HG03159 (cell line): ENCODE measurements around the gene DACT1.
"Not testable (repeated sequence)": the region's sequence is repeated elsewhere in the genome, so short reads cannot be mapped to it uniquely, and the experiment has no call there.

Experiments
- ATAC-seq: cut with Tn5 transposase; IDR thresholded peaks from one replicate; pipeline ENCODE4 v1.9.1; 2021; ENCODE audit warnings: mild to moderate bottlenecking, moderate library complexity; ENCODE audit not compliant: unreplicated experiment

The DACT1 gene, protein sequence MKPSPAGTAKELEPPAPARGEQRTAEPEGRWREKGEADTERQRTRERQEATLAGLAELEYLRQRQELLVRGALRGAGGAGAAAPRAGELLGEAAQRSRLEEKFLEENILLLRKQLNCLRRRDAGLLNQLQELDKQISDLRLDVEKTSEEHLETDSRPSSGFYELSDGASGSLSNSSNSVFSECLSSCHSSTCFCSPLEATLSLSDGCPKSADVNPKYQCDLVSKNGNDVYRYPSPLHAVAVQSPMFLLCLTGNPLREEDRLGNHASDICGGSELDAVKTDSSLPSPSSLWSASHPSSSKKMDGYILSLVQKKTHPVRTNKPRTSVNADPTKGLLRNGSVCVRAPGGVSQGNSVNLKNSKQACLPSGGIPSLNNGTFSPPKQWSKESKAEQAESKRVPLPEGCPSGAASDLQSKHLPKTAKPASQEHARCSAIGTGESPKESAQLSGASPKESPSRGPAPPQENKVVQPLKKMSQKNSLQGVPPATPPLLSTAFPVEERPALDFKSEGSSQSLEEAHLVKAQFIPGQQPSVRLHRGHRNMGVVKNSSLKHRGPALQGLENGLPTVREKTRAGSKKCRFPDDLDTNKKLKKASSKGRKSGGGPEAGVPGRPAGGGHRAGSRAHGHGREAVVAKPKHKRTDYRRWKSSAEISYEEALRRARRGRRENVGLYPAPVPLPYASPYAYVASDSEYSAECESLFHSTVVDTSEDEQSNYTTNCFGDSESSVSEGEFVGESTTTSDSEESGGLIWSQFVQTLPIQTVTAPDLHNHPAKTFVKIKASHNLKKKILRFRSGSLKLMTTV

DNA sequence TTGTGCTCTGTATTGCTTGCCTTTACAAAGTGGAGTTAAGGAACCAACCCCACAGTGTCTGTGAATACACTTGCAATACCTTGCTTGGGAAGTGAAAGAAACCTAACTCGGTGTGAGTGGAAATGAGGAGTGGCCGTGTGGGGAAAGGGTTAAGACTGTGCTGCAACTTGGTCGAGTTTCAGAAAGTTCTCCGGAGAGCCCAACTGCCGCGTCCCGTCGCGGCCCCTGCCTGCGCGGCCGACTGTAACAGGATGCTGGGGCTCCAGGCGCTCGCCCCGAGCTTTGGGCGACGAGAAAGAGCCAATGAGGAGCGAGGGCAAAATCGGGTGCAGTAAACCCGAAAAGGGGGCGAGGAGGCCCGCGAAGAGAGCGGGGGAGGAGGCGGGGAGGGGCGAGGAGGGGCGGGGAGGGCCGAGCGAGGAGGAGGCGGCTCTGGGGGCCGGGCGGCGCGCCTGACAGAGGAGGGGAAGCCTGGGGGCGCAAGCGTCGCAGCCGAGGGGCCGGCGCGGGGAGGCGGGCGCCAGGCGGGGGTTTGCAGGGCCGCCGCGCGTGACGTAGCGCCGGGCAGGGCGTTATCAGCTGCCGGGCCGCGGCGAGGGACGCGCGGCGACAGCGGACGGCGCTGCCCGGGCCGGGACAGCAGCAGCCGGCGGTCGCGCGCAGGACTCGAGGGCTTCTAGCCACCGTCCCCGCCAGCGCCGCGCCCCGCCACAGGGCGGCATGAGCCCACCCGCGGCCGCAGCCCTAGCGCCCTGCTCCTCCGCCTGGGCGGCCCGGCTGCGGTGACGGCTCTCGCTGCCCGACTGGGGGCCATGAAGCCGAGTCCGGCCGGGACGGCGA is at the start of gene DACT1:
Gene DACT1, plus strand, starts transcription at position 572 of the 840 bp plus-strand sequence. Its CDS starts 241 bp downstream, at position 813.
- peak; percentile 45 for ATAC-seq

DNA sequence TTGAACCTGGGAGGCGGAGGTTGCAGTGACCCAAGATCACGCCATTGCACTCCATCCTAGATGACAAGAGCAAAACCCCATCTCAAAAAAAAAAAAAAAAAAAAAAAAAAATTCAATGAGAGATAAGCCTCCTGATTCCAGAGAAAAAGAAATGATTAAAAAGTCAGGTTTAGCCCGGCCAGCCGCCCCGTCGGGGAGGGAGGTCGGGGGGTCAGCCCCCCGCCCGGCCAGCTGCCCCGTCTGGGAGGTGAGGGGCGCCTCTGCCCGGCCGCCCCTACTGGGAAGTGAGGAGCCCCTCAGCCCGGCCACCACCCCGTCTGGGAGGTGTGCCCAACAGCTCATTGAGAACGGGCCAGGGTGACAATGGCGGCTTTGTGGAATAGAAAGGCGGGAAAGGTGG is 49.4 kb upstream of the DACT1 start:
- ATAC-seq, result not testable (repeated sequence)

DNA sequence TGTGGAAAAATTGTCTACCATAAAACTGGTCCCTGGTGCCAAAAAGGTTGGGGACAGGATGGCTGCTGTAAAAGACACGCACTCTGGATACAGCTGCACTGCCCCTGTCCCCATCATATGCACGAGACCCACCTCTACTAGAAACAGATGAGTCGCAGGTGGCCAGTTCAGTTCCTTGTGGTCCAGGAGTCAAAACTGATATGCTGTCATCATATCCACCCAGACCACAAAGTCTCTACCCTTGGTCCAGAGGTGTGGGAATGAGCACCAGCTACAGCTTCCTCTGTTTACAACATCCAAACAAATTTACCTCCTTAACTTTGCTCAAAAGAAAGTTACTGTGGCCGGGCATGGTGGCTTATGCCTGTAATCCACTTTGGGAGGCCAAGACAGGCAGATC is 43.8 kb upstream of the DACT1 start:
- no peak for ATAC-seq

DNA sequence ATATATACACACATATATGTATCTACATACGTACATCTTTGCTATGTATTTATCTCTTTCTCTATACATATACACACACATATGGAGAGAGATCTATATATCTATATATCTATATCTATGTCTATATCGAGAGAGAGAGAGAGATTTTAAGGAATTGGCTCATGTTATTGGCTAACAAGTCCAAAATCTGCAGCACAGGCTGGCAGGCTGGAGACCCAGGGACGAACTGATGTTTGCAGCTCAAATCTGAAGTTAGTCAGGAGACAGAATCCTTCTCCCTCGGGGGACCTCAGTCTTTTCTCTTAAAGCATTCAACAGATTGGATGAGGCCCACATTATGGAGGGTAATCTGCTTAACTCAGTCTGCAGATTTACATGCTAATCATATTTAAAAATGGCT is 40.7 kb upstream of the DACT1 start:
- no peak for ATAC-seq

DNA sequence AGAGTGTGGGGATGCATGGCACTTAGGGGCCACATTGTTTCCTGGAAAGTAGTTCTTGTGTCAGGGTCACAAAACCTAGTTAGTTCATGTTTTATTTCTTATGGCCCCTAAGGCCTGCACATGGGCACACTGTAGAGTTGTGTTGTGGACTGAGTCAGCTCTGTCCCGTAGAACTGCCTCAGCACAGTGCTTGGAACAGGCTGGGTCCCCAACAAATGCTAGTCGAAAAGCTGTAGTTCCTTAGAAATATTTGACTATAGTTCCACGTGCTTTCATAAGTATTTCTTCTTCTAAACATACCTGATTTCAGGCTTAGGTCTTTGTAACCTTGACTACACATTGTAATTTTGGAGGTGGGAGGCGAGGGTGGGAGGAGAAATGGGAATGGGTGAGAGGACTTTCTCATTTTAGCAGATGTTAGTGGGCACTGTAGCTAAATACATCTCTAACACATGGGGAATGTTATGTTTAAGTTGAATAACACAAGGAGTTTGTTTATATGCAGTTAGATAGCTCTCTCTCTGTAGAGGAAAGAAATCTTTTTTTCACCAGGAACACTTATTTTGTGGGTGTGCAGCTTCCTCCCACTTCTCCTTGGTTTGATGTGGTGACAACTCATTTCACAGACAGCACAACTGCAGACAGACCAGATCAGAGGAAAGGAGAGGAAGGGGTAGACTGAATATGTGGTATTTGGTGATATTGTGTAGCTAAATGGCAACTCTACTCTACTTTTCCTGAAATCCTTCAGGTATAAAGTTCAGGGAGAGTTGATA is 39.5 kb upstream of the DACT1 start:
- ATAC-seq, result no peak

DNA sequence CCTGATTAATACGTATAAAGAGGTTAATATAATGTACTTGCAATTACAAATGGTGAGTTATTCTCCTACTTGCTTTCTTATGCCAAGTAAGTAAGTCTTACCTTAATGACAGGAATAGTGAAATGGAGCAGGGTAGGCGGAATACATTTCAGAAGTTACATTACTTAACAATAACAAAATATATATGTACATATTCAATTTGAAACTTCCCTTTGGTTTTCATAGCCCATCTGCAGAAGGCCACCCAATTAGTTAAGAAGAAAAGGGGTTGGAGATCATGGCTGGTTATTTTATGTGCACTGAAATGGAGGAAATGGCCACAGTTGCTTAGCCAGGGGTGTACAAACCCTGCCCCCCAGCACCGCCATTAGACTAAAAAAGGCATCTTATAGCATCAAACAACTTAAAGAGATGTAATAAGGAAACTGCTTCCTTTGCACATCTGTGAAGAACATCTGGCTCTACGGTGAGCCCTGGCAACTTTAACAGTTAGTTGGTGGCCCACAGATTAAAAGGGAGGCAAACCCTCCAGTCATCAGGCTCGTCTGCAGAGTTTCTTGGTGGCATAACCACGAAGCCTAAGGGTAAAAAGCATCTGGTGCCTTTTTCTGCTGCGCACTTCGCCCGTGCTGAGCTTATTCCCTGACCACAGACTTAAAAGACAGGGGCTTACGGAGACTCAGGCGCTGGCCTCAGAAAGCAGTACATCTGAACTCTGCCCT is 38.8 kb upstream of the DACT1 start:
- no peak for ATAC-seq

DNA sequence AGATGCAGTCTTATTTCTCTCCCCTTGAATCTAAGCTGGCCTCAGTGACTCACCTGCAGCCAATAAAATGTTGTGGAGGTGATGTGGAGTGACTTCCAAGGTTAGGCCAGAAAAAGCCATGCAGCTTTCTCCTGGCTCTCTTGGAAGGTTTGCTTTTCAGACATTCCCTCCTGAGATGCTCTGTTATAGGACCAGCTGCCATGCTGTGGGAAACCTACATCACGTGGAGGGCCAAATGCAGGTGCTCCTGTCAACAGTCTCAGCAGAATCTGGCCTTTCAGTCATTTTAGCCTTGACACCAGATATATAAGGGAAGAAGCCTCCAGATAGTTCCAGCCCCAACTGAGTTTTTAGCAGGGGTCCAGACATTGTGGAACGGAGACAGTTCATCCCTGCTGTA is 38.1 kb upstream of the DACT1 start:
- no peak for ATAC-seq

DNA sequence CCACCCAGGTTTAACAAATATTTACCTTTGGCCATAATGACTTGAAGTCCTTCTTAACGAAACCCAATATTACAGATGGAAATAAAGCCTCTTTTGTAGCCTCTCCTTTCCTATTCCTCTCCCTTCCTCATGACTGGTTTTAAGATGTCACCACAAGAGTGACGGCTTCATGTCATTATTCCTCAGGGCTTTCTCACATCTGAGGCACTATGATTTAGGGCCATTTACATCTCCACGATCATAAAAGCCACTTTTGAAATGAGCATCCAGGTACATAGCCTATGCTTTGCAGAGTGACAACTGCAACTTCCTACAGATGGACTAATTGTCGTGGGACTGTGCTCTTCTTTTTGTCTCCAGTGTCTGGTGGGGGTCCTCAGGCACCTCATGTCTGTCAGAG is 32.3 kb upstream of the DACT1 start:
- ATAC-seq, result no peak

DNA sequence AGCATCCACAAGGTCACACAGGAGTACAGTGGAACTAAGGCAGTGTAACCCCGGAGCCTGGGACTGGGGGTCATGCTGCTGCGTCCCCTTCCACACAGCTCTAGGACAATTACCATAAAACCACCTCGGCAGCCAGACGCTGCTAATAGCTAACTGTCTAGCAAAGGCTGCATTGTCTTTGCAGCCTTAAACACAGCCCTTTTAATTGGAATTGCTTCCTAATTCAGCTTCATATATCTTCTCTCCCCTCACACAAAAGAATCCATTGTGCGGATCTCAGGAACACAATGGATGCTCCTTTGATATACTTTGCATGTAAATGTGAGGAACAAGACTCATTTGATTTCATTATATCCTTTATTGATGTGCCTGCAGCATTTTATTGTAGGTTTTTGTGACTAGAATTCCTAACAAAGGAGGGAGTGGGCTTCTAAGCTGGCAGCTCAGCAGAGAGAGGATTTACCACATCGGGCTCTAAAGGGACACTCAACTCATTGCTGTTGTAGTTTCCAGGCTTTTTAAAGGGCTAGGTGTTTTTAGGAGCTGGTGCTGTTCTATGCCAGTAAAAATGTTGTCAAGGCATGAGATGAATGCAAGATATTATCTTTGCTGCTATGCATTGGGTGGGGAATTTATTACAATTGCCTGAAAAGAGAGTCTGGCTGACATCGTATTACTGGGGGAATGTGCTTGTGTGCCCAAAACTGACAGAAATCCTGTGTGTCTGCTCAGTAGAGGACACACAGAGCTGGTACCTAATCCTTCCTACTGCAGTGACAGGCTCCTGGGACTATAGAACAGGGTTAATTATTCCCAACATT is 30.4 kb upstream of the DACT1 start:
- ATAC-seq, result no peak

DNA sequence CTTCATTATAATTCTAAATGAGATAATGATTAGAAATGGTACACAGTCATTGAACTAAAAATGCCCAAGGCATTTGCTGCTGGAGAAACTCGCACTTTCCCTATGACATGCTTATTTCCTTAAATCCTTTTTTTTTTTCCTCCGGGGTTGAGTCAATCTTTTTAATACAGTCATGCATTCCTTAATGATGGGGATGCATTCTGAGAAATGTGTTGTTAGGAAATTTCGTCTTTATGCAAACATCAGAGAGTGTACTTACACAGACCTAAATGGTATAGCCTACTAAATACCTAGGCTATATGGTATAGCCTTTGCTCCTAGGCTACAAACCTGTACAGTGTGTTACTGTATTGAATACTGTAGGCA is 29.8 kb upstream of the DACT1 start:
- ATAC-seq, result no peak

DNA sequence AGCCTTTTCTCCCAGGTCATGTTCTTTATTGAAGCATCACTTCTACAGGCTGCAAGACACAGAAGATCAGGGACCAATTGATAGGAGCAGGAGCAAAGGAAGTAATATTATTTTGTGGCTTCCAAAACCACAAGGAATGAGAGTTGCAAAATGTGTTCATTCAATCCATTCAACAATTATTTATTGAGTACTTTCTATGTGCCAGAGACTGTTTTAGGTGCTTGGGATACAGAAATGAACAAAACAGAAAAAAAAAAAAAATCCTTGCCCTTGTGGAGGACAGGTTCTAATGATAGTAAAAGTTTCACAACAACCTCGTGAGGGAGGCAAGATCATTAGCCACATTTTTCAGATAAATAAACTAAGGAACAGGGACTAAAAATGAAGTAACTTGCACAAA is 20.1 kb upstream of the DACT1 start:
- no peak for ATAC-seq

DNA sequence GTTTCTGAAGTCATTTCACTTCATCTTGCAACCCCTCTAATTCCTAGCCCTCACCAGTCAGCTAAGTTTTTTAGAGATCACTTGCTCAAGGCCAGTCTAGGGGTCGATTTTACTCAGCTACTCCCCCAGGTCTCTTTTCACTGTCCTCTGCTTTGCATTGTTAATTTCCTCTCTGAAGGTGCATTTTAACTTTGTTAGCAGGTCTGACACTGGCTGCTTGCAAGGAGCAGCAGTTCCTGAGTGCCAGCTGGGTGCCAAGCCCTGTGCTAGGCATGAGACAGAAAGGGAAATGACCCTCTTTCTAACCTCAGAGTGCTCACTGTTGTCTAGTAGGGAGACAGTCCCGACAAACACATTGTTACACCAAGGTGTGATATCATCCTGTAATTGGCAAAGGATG is 17.8 kb upstream of the DACT1 start:
- ATAC-seq, result no peak

DNA sequence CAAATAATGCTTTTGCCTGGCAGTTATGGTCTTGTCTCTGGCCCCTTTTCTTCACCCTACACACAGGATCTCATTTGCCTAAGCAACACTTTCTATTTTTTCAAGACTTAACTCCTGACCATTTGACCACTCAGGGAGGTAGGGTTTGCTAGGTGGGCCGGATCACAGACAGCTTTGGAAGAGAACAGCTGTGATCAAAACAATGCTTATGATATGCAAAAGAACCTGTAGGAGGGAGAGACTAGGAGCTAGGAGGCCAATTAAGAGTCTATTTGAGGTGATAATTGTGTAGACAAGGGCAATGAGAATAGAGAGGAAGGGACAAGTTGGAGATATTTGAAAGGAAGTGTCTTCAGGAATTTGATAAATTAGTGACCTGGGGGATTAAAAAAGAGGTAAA is 12.3 kb upstream of the DACT1 start:
- ATAC-seq, result no peak

DNA sequence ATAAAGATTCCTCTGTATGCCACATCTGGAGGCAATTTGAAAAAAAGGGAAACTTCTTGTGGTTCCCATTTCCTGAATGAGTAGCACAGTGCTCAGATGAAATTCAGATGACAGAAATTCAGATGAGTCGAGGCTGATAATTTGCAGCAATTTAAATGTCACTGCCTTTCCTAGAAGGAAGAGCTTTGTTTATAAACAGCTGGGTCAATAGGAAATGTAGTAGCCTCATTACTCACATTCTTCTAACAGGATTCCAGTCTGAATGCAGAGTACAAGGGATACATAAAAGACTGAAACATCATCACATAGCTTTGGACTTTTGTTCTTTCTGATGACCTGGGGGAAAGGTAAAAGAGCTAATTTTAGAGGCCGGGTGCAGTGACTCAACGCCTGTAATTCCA is 11.3 kb upstream of the DACT1 start:
- ATAC-seq, result no peak

DNA sequence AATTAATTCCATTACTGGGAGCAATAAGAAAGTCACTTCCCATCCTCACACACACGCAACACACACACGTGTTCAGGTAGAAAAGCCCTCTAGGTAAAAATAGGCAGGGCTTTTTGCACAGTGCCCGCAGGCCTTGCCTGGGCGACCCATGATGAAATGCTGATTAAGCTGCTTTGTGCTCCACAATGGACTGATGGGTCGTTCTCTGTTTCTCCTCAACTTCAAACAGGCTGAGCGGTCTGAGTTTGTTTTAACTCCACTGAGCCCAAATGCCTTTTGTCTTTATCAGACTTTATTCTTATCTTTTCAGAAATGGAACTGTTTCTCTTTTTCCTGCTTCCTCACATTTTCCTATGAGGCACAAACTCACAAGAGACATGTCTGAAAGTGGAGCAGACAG is 9.4 kb upstream of the DACT1 start:
- no peak for ATAC-seq

DNA sequence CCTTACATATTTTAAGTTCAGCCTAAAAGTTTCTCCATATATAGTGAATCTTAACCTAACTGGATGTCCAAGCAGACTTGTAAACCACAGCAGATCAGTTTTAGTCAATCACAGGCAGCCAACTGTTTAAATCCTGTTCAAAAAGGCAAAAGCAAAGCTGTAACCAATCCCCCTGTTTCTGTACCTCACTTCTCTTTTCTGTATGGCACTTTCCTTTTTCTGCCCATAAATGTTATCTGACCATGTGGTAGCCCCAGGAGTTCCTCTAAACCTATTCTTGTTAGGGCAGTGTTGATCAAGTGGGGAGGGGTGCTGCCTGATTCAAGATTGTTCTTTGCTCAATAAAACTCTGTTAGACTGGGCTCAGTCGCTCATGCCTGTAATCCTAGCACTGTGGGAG is 8.5 kb upstream of the DACT1 start:
- ATAC-seq, result no peak

DNA sequence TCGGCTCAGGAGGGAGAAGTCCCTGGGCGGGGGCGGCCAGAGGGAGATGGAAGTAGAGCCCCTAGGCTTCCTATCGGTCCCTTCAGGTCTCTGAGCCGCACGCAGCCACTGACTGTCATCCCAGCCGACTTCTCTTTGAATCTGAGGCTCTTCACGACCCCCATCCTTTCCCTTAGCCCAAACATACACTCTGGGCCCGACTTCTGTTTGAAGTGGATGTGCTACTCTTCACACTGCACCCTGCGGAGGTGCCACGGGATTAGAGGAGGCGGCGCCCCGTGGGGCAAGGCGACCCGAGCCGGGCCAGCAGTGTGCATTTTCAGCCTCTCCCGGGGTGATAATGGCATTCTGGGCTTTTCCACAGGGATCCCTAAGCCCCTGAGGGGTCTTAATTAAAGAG is 6.0 kb upstream of the DACT1 start:
- ATAC-seq, result no peak

DNA sequence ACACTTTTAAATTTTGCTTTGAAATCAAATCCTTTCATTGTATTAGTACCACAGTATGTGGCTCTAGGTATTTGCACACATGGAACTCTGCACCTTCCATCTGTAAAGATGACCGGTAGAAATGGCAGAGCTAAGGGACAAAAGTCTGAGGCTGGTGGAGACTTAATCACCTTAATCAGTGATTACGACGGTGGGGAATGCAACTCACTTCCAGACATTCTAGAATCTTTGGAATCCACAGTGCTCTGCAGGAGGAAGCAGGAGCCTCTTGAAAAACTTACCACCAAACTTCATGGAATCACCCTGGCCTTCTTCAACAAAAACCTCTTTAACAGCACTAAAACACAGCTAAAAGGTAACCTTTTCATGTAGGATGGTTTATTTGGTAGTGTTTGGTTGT is 3.9 kb upstream of the DACT1 start:
- no peak for ATAC-seq

DNA sequence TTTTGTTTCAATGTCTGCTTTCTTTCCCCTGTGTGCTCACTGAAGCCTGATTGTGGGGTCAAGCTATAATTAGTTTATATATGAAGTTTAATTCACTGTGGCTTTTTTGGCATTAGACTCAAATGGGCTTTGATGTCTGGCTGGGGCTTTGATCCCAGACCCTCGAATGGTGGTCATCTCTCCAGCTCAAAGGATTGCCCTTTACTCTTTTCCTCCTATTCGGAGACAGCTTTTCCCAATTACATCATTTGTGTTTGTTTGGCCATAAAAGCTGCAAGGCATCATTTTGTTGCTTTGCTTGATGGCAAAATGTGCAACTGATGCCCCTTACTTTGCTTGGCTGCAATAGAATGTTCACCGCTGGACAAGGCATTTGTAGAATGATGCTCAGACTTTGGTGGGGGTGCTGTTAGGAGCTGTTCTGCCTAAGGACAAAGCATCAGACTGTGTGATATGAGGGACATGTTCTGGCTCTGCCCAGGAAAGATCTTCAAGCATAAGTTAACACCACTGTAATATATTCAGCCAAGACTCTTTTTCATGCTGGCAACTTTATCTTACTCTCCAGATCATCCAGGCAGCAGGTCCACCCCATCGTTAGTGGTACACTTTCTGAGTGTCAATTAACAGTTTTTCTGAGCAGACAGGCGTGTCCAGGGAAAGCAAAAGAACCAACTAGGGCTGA is 3.2 kb upstream of the DACT1 start:
- no peak for ATAC-seq
